ENCODE data around the gene TXNL4B.

The TXNL4B gene

GRCh38 chr16:72134507-72134906 lies 41.1 kb upstream of the TXNL4B start:
- no peak for TF ChIP-seq CTCF (IDR thresholded peaks at IDR 0.05; ENCODE audit: insufficient read depth, low read length, poor library complexity, severe bottlenecking)
- no peaks in the 10 kb centered on the region for H3K36me3 ChIP-seq (ENCODE audit: control insufficient read depth, insufficient read depth, low read length)
- H3K4me3 ChIP-seq (replicated peaks; ENCODE audit: low read depth, low read length) = no peak overlapping the region
- H3K27me3 ChIP-seq (replicated peaks; ENCODE audit: control insufficient read depth, insufficient read depth, low read length) = no peaks in the 10 kb centered on the region
- no peak for DNase-seq (ENCODE audit: extremely low read depth, insufficient read length)

GRCh38 chr16:72132726-72133125 lies 39.3 kb upstream of the TXNL4B start:
- no peak overlapping the region for H3K4me3 ChIP-seq (replicated peaks; ENCODE audit: low read depth, low read length)
- no peaks in the 10 kb centered on the region for H3K27me3 ChIP-seq (replicated peaks; ENCODE audit: control insufficient read depth, insufficient read depth, low read length)
- TF ChIP-seq CTCF (IDR thresholded peaks at IDR 0.05; ENCODE audit: insufficient read depth, low read length, poor library complexity, severe bottlenecking) = no peak
- no peak for DNase-seq (ENCODE audit: extremely low read depth, insufficient read length)
- no peaks in the 10 kb centered on the region for H3K36me3 ChIP-seq (ENCODE audit: control insufficient read depth, insufficient read depth, low read length)

- H3K27me3 ChIP-seq (replicated peaks; ENCODE audit: control insufficient read depth, insufficient read depth, low read length) = no peaks in the 10 kb centered on the region
- no peaks in the 10 kb centered on the region for H3K36me3 ChIP-seq (ENCODE audit: control insufficient read depth, insufficient read depth, low read length)
- H3K4me3 ChIP-seq (replicated peaks; ENCODE audit: low read depth, low read length) = no peak overlapping the region
- DNase-seq (ENCODE audit: extremely low read depth, insufficient read length) = no peak
- no peak for TF ChIP-seq CTCF (IDR thresholded peaks at IDR 0.05; ENCODE audit: insufficient read depth, low read length, poor library complexity, severe bottlenecking)
These were observed 37.6 kb upstream of the TXNL4B start for GRCh38 chr16:72131036-72131435.

GRCh38 chr16:72129976-72130656 lies 36.7 kb upstream of the TXNL4B start:
- DNase-seq (ENCODE audit: extremely low read depth, insufficient read length) = no peak
- Histone ChIP-seq H3K27me3 (replicated peaks; ENCODE audit: control insufficient read depth, insufficient read depth, low read length) (no peaks in the 10 kb centered on the region), H3K36me3 (ENCODE audit: control insufficient read depth, insufficient read depth, low read length) (no peaks in the 10 kb centered on the region), H3K4me3 (replicated peaks; ENCODE audit: low read depth, low read length) (no peak overlapping the region)
- no peak for TF ChIP-seq CTCF (IDR thresholded peaks at IDR 0.05; ENCODE audit: insufficient read depth, low read length, poor library complexity, severe bottlenecking)

GRCh38 chr16:72128701-72129100 lies 35.3 kb upstream of the TXNL4B start:
- Histone ChIP-seq H3K36me3 (ENCODE audit: control insufficient read depth, insufficient read depth, low read length) (no peaks in the 10 kb centered on the region), H3K4me3 (replicated peaks; ENCODE audit: low read depth, low read length) (no peak overlapping the region), H3K27me3 (replicated peaks; ENCODE audit: control insufficient read depth, insufficient read depth, low read length) (no peaks in the 10 kb centered on the region)
- no peak for TF ChIP-seq CTCF (IDR thresholded peaks at IDR 0.05; ENCODE audit: insufficient read depth, low read length, poor library complexity, severe bottlenecking)
- DNase-seq (ENCODE audit: extremely low read depth, insufficient read length) = no peak

GRCh38 chr16:72126429-72126765 lies 33.0 kb upstream of the TXNL4B start:
- H3K4me3 ChIP-seq (replicated peaks; ENCODE audit: low read depth, low read length) = no peak overlapping the region
- DNase-seq (ENCODE audit: extremely low read depth, insufficient read length) = no peak
- TF ChIP-seq CTCF (IDR thresholded peaks at IDR 0.05; ENCODE audit: insufficient read depth, low read length, poor library complexity, severe bottlenecking) = no peak
- no peaks in the 10 kb centered on the region for H3K36me3 ChIP-seq (ENCODE audit: control insufficient read depth, insufficient read depth, low read length)
- no peaks in the 10 kb centered on the region for H3K27me3 ChIP-seq (replicated peaks; ENCODE audit: control insufficient read depth, insufficient read depth, low read length)
